CD14-positive monocyte (primary cell): Measurements from ENCODE around the gene DNAJC27. TPM values are rescaled to one million over a fixed set of nuclear protein-coding genes. Genes with fewer than 3 reads are reported as not detected.
"Not testable (repeated sequence)": the region's sequence is repeated elsewhere in the genome, so short reads cannot be mapped to it uniquely, and the experiment has no call there.

Source experiments
- DNase-seq, 3 donors: peaks; one replicate each; pipeline ENCODE4 v3.0.0-alpha.2; 2011 to 2022
- H2AFZ ChIP-seq: 2 replicates; pipeline ENCODE4 v1.6.0; 2012; ENCODE audit warnings: mild to moderate bottlenecking, low read depth, low read length, inconsistent platforms; ENCODE audit not compliant: insufficient read depth, poor library complexity, severe bottlenecking
- H3K27ac ChIP-seq, 2 donors: 1 replicate in 1 of 2; 2 replicates in 1 of 2; pipeline ENCODE4 v1.5.1; 2012 to 2013; ENCODE audit warnings: low read length in 2 of 2, control low read depth in 1 of 2, inconsistent platforms in 1 of 2, low read depth in 1 of 2, mild to moderate bottlenecking in 1 of 2
- H3K27me3 ChIP-seq, 2 donors: one replicate each; pipeline versions ENCODE4 v1.6.0 to v1.6.1; 2011 to 2013; ENCODE audit warnings: low read length in 2 of 2; ENCODE audit not compliant: control insufficient read depth in 2 of 2, insufficient read depth in 2 of 2
- H3K36me3 ChIP-seq, 2 donors: replicated peaks in 1 of 2; 1 replicate in 1 of 2; 2 replicates in 1 of 2; pipeline versions ENCODE4 v1.5.1 to v1.6.1; 2012 to 2013; ENCODE audit warnings: low read length in 2 of 2, control low read depth in 1 of 2, inconsistent platforms in 1 of 2, mild to moderate bottlenecking in 1 of 2; ENCODE audit not compliant: insufficient read depth in 2 of 2, control insufficient read depth in 1 of 2
- H3K4me1 ChIP-seq, 2 donors: 1 replicate in 1 of 2; 2 replicates in 1 of 2; pipeline versions ENCODE4 v1.5.1 to v1.6.1; 2012 to 2013; ENCODE audit warnings: low read length in 2 of 2, control low read depth in 1 of 2, inconsistent platforms in 1 of 2, mild to moderate bottlenecking in 1 of 2, moderate library complexity in 1 of 2; ENCODE audit not compliant: insufficient read depth in 2 of 2, control insufficient read depth in 1 of 2
- H3K4me2 ChIP-seq: replicated peaks from 2 replicates; pipeline ENCODE3; 2012; ENCODE audit warnings: low read length, moderate library complexity, mild to moderate bottlenecking; ENCODE audit not compliant: poor library complexity, severe bottlenecking; ENCODE audit errors: extremely low read depth
- H3K4me3 ChIP-seq, 3 experiments: fragments of 200-600 bp in 1 of 3; sonication (generic) in 1 of 3; replicated peaks in 1 of 3; 1 replicate in 2 of 3; 2 replicates in 1 of 3; pipeline ENCODE4 v1.5.1; 2011 to 2013; ENCODE audit warnings: low read length in 3 of 3, mild to moderate bottlenecking in 3 of 3, control low read depth in 2 of 3, low read depth in 2 of 3, inconsistent platforms in 1 of 3, moderate library complexity in 1 of 3
- H3K79me2 ChIP-seq: 2 replicates; pipeline ENCODE4 v1.6.0; 2012; ENCODE audit warnings: mild to moderate bottlenecking, control low read depth, inconsistent platforms, low read length, moderate library complexity; ENCODE audit not compliant: insufficient read depth
- H3K9ac ChIP-seq: 2 replicates; pipeline ENCODE4 v1.6.0; 2017; ENCODE audit warnings: low read length, mild to moderate bottlenecking; ENCODE audit not compliant: insufficient read depth, poor library complexity, severe bottlenecking
- H3K9me3 ChIP-seq, 2 donors: replicated peaks in 1 of 2; 1 replicate in 1 of 2; 2 replicates in 1 of 2; pipeline versions ENCODE4 v1.5.1 to v1.6.1; 2012 to 2013; ENCODE audit warnings: low read length in 2 of 2, control low read depth in 1 of 2; ENCODE audit not compliant: control insufficient read depth in 1 of 2, insufficient read depth in 1 of 2
- H4K20me1 ChIP-seq: 2 replicates; pipeline ENCODE4 v1.6.0; 2012; ENCODE audit warnings: mild to moderate bottlenecking, low read length, control low read depth, moderate library complexity; ENCODE audit not compliant: insufficient read depth
- H3K27ac Mint-ChIP-seq, 7 donors: one replicate each; pipeline ENCODE4 v1.8.0; 2020; ENCODE audit warnings: mild to moderate bottlenecking in 7 of 7, mixed read lengths in 7 of 7, moderate library complexity in 6 of 7, inconsistent platforms in 2 of 7
- H3K27me3 Mint-ChIP-seq, 3 donors: one replicate each; pipeline ENCODE4 v1.8.0; 2021 to 2022; ENCODE audit warnings: low read depth in 3 of 3, mild to moderate bottlenecking in 3 of 3, mixed read lengths in 3 of 3, moderate library complexity in 3 of 3, inconsistent platforms in 1 of 3
- H3K36me3 Mint-ChIP-seq, 2 donors: one replicate each; pipeline ENCODE4 v1.8.0; 2020; ENCODE audit warnings: mixed read lengths in 2 of 2, inconsistent platforms in 1 of 2, mild to moderate bottlenecking in 1 of 2
- H3K4me1 Mint-ChIP-seq: one replicate; pipeline ENCODE4 v1.8.0; 2020; ENCODE audit warnings: mild to moderate bottlenecking, mixed read lengths
- H3K4me3 Mint-ChIP-seq, 2 donors: one replicate each; pipeline ENCODE4 v1.8.0; 2020; ENCODE audit warnings: mild to moderate bottlenecking in 2 of 2, mixed read lengths in 2 of 2, moderate library complexity in 1 of 2
- H3K9me3 Mint-ChIP-seq, 7 donors: one replicate each; pipeline ENCODE4 v1.8.0; 2020 to 2022; ENCODE audit warnings: mixed read lengths in 7 of 7, mild to moderate bottlenecking in 6 of 7, moderate library complexity in 6 of 7, inconsistent platforms in 2 of 7
- WGBS: methylation state at CpG from one replicate; pipeline ENCODE4 v1.1.5; 2013; ENCODE audit warnings: missing lambda C conversion rate; ENCODE audit not compliant: insufficient coverage; 5-methylcytosine and 5-hydroxymethylcytosine counted together
- intact Hi-C, 2 donors: fragments of 100-400 bp; cut with micrococcal nuclease; formaldehyde crosslinking; loops; one replicate each; pipeline versions ENCODE4 v1.15.0 to v1.15.1; 2023
- polyA plus RNA-seq, 3 donors: library from polyadenylated mRNA; depleted of rRNA in 1 of 3; unstranded in 2 of 3; stranded (reverse) in 1 of 3; fragments of 300-500 nt in 2 of 3; fragments of >200 nt in 1 of 3; fragmentation: Illumina TruSeq in 2 of 3; gene quantifications; 1 replicate in 2 of 3; 2 replicates in 1 of 3; pipeline ENCODE4 v1.2.3, GENCODE V29; 2012 to 2021
- TF ChIP-seq, protein P1 (sequence below): fragments of 200-600 bp; IDR thresholded peaks from one replicate; pipeline ENCODE4 v1.8.0; 2022; ENCODE audit warnings: antibody characterized with exemption, mild to moderate bottlenecking

DNAJC27 gene
- polyA plus RNA-seq, 3 donors = 0.86 to 2.8 (median 2.2) TPM

DNA sequence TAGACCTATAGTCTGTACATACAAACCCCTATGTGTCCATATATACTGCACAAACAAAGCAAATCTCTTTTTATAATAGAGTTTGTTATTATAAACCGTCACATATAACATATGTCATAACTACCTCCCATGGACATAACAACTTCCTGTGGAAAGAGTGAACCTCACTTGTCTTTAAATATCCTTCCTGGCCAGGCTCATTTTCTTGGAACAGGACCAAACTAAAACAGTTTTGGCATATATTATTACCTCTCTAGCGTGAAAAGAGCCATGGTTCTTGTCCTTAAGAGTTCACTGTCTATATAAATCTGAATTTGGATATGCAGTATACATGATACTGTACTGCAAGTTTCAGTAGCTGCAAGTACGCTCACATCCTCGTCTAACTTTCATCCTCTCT lies 28.3 kb upstream of the DNAJC27 start:
- Mint-ChIP-seq H3K4me3 (no peak overlapping the region), H3K27ac (no peak overlapping the region), H3K27me3 (peaks cover 1 to 2% (median 2%) of the 10 kb centered on the region in 3 donors), H3K9me3 (peaks cover 0 to 2% (median 0%) of the 10 kb centered on the region in 7 donors), H3K36me3 (no peaks in the 10 kb centered on the region), H3K4me1 (no peaks in the 10 kb centered on the region)
- no CpG with 5 or more reads among the region's 4 CpGs for WGBS
- no peaks in the 10 kb centered on the region for H3K9me3 ChIP-seq
- H3K79me2 ChIP-seq = no peaks in the 10 kb centered on the region
- no peak overlapping the region for H2AFZ ChIP-seq
- no peak for DNase-seq
- no peak overlapping the region for H3K4me2 ChIP-seq
- no peaks in the 10 kb centered on the region for H3K4me1 ChIP-seq
- H3K27ac ChIP-seq = no peak overlapping the region
- H3K36me3 ChIP-seq = no peaks in the 10 kb centered on the region
- no peak overlapping the region for H3K4me3 ChIP-seq
- no peak overlapping the region for H3K9ac ChIP-seq
- H4K20me1 ChIP-seq = no peaks in the 10 kb centered on the region
- no peaks in the 10 kb centered on the region for H3K27me3 ChIP-seq
- intact Hi-C loops = no loop called here
- TF ChIP-seq, protein P1, sequence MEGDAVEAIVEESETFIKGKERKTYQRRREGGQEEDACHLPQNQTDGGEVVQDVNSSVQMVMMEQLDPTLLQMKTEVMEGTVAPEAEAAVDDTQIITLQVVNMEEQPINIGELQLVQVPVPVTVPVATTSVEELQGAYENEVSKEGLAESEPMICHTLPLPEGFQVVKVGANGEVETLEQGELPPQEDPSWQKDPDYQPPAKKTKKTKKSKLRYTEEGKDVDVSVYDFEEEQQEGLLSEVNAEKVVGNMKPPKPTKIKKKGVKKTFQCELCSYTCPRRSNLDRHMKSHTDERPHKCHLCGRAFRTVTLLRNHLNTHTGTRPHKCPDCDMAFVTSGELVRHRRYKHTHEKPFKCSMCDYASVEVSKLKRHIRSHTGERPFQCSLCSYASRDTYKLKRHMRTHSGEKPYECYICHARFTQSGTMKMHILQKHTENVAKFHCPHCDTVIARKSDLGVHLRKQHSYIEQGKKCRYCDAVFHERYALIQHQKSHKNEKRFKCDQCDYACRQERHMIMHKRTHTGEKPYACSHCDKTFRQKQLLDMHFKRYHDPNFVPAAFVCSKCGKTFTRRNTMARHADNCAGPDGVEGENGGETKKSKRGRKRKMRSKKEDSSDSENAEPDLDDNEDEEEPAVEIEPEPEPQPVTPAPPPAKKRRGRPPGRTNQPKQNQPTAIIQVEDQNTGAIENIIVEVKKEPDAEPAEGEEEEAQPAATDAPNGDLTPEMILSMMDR = no peak

DNA sequence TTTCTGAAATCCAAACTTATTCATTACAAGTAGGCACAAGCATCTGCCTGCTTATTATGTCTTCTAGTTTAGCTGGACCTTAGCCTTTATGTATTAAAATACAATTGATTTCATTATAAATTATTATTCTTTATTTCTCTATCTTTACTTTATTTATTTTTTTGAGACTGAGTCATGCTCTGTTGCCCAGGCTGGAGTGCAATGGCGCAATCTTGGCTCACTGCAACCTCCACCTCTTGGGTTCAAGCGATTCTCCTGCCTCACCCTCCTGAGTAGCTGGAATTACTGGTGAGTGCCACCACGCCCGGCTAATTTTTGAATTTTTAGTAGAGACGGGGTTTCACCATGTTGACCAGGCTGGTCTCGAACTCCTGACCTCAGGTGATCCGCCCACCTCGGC lies 27.3 kb upstream of the DNAJC27 start:
- intact Hi-C loops, H3K9ac ChIP-seq, H3K36me3 ChIP-seq, H3K4me3 Mint-ChIP-seq, H3K4me1 Mint-ChIP-seq, H2AFZ ChIP-seq, H3K4me3 ChIP-seq, H4K20me1 ChIP-seq, H3K27ac Mint-ChIP-seq, DNase-seq, H3K9me3 Mint-ChIP-seq, H3K27ac ChIP-seq, H3K27me3 Mint-ChIP-seq, H3K4me2 ChIP-seq, H3K79me2 ChIP-seq, H3K9me3 ChIP-seq, H3K27me3 ChIP-seq, H3K4me1 ChIP-seq, H3K36me3 Mint-ChIP-seq: not testable (repeated sequence)
- no CpG with 5 or more reads among the region's 8 CpGs for WGBS
